Panc1 (cell line): Measurements from ENCODE around the gene RFXANK. TPM values are rescaled to one million over a fixed set of nuclear protein-coding genes. Genes with fewer than 3 reads are reported as not detected.

Experiments used
- ATAC-seq: fragments of 200-7000 bp; cut with Tn5 transposase; 2 replicates; pipeline ENCODE4 v1.9.1; 2020; ENCODE audit warnings: mild to moderate bottlenecking, moderate library complexity
- BruUV-seq: library from RNA; stranded (reverse); fragments of 400-500 nt; replicated peaks from 2 replicates; lab custom pipeline; 2021; lab: Mats Ljungman, UMichigan
- CTCF ChIA-PET: fragments of 300-600 bp; sonication (Branson Sonifier 250); formaldehyde crosslinking; loops from one replicate; lab custom pipeline; 2022; ENCODE audit warnings: antibody characterized with exemption; lab: Charles Lee
- POLR2A ChIA-PET: fragments of 300-600 bp; sonication (Branson Sonifier 250); formaldehyde crosslinking; loops from one replicate; lab custom pipeline; 2022; ENCODE audit warnings: antibody characterized with exemption; lab: Charles Lee
- DNase-seq: peaks from one replicate; pipeline ENCODE4 v3.0.0-alpha.2; 2010; ENCODE audit warnings: low read depth, low spot score
- H3K27ac ChIP-seq: 2 replicates; pipeline ENCODE4 v1.5.1; 2011; ENCODE audit warnings: mild to moderate bottlenecking, low read length, inconsistent platforms
- H3K27me3 ChIP-seq: fragments of 200-500 bp; sonication (Bioruptor generic); 2 replicates; pipeline ENCODE4 v1.6.0; 2014; ENCODE audit warnings: low read length, inconsistent platforms; ENCODE audit not compliant: control insufficient read depth, insufficient read depth
- H3K36me3 ChIP-seq: fragments of 200-500 bp; sonication (Bioruptor generic); 2 replicates; pipeline ENCODE4 v1.5.1; 2014; ENCODE audit warnings: inconsistent platforms, mild to moderate bottlenecking, low read length, moderate library complexity; ENCODE audit not compliant: control insufficient read depth, insufficient read depth
- H3K4me1 ChIP-seq: 2 replicates; pipeline ENCODE4 v1.5.1; 2011; ENCODE audit warnings: inconsistent platforms, mild to moderate bottlenecking, low read length, moderate library complexity; ENCODE audit not compliant: control insufficient read depth, insufficient read depth
- H3K4me3 ChIP-seq, 2 experiments: 2 replicates each; pipeline ENCODE4 v1.5.1; 2011 to 2012; ENCODE audit warnings: low read depth in 2 of 2, low read length in 2 of 2, mild to moderate bottlenecking in 2 of 2, inconsistent platforms in 1 of 2, moderate library complexity in 1 of 2
- H3K9me3 ChIP-seq: fragments of 200-500 bp; sonication (Bioruptor generic); 2 replicates; pipeline ENCODE4 v1.5.1; 2014; ENCODE audit warnings: low read depth, mild to moderate bottlenecking, inconsistent platforms, low read length, moderate library complexity; ENCODE audit not compliant: control insufficient read depth, insufficient read depth
- POLR2AphosphoS5 ChIP-seq: IDR thresholded peaks from 2 replicates; pipeline ENCODE4 v1.6.1; 2012; ENCODE audit warnings: mild to moderate bottlenecking, low read depth, low read length, moderate library complexity
- SIN3A ChIP-seq: IDR thresholded peaks from 2 replicates; pipeline ENCODE4 v1.6.1; 2012; ENCODE audit warnings: low read depth, mild to moderate bottlenecking, low read length, moderate library complexity, borderline replicate concordance; ENCODE audit not compliant: insufficient read depth
- TCF7L2 ChIP-seq: IDR thresholded peaks from 2 replicates; pipeline ENCODE4 v1.6.1; 2011; ENCODE audit warnings: mild to moderate bottlenecking, low read depth, low read length, inconsistent platforms
- in situ Hi-C: cut with HindIII; loops from 2 replicates; pipeline ENCODE4 v1.10.0; 2016; ENCODE audit warnings: low sequenced_read_pairs, low pct_unique_long_range_greater_than_20kb
- intact Hi-C: fragments of 100-400 bp; cut with micrococcal nuclease; formaldehyde crosslinking; loops from one replicate; pipeline ENCODE4 v1.10.0; 2022; ENCODE audit not compliant: unreplicated experiment
- total RNA-seq: library from RNA; stranded (reverse); gene quantifications from one replicate; pipeline ENCODE4 v1.2.1, GENCODE V29; 2021; ENCODE audit not compliant: unreplicated experiment
- TF ChIP-seq, protein P1 (sequence below): fragments of 450-650 bp; IDR thresholded peaks from 2 replicates; pipeline ENCODE4 v1.5.1; 2017; ENCODE audit warnings: mild to moderate bottlenecking
- TF ChIP-seq, protein P2 (sequence below), 2 experiments: IDR thresholded peaks; 2 replicates each; pipeline ENCODE4 v1.6.1; 2011 to 2012; ENCODE audit warnings: low read depth in 2 of 2, control low read depth in 1 of 2, low read length in 1 of 2, mild to moderate bottlenecking in 1 of 2, moderate library complexity in 1 of 2; ENCODE audit not compliant: insufficient read depth in 1 of 2

The RFXANK gene
- total RNA-seq, 1 experiment from 2014 or later = 92.3 TPM

DNA sequence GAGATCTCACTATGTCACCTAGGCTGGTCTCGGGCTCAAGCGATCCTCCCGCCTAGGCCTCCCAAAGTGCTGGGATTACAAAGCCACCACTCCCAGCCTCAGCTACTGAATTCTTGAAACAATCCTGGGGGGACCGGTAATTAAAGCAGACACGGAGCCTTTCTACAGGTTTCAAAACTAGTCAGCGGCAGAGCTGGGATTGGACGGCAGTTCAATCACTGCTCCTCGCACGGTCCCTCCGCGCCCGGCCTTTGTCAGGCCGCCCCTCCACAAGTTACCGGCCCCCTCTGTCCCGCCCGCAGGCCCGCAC, 335 bp upstream of the RFXANK start:
- TF ChIP-seq SIN3A (no peak), POLR2AphosphoS5 (no peak), TCF7L2 (no peak)
- TF ChIP-seq, protein P1, sequence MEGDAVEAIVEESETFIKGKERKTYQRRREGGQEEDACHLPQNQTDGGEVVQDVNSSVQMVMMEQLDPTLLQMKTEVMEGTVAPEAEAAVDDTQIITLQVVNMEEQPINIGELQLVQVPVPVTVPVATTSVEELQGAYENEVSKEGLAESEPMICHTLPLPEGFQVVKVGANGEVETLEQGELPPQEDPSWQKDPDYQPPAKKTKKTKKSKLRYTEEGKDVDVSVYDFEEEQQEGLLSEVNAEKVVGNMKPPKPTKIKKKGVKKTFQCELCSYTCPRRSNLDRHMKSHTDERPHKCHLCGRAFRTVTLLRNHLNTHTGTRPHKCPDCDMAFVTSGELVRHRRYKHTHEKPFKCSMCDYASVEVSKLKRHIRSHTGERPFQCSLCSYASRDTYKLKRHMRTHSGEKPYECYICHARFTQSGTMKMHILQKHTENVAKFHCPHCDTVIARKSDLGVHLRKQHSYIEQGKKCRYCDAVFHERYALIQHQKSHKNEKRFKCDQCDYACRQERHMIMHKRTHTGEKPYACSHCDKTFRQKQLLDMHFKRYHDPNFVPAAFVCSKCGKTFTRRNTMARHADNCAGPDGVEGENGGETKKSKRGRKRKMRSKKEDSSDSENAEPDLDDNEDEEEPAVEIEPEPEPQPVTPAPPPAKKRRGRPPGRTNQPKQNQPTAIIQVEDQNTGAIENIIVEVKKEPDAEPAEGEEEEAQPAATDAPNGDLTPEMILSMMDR = no peak
- TF ChIP-seq, protein P2, sequence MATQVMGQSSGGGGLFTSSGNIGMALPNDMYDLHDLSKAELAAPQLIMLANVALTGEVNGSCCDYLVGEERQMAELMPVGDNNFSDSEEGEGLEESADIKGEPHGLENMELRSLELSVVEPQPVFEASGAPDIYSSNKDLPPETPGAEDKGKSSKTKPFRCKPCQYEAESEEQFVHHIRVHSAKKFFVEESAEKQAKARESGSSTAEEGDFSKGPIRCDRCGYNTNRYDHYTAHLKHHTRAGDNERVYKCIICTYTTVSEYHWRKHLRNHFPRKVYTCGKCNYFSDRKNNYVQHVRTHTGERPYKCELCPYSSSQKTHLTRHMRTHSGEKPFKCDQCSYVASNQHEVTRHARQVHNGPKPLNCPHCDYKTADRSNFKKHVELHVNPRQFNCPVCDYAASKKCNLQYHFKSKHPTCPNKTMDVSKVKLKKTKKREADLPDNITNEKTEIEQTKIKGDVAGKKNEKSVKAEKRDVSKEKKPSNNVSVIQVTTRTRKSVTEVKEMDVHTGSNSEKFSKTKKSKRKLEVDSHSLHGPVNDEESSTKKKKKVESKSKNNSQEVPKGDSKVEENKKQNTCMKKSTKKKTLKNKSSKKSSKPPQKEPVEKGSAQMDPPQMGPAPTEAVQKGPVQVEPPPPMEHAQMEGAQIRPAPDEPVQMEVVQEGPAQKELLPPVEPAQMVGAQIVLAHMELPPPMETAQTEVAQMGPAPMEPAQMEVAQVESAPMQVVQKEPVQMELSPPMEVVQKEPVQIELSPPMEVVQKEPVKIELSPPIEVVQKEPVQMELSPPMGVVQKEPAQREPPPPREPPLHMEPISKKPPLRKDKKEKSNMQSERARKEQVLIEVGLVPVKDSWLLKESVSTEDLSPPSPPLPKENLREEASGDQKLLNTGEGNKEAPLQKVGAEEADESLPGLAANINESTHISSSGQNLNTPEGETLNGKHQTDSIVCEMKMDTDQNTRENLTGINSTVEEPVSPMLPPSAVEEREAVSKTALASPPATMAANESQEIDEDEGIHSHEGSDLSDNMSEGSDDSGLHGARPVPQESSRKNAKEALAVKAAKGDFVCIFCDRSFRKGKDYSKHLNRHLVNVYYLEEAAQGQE (IDR thresholded peaks at IDR 0.05; ENCODE audit: insufficient read depth in 1 of 2, low read depth in 2 of 2, low read length in 1 of 2) = no peak
- no peaks in the 10 kb centered on the region for H3K9me3 ChIP-seq
- ChIA-PET CTCF (no interaction called here), POLR2A (no interaction called here)
- no peaks in the 10 kb centered on the region; the same call in 1 of the 2 replicates for H3K36me3 ChIP-seq
- no peak for ATAC-seq
- peak overlapping the region; percentile 91 for H3K27ac ChIP-seq
- DNase-seq = no peak
- BruUV-seq = no TSS peak
- H3K4me1 ChIP-seq = no peaks in the 10 kb centered on the region
- H3K4me3 ChIP-seq = peak overlapping the region; percentile 74 to 96
- intact Hi-C loops (no loop called here), in situ Hi-C loops (no loop called here)
- H3K27me3 ChIP-seq = no peaks in the 10 kb centered on the region

DNA sequence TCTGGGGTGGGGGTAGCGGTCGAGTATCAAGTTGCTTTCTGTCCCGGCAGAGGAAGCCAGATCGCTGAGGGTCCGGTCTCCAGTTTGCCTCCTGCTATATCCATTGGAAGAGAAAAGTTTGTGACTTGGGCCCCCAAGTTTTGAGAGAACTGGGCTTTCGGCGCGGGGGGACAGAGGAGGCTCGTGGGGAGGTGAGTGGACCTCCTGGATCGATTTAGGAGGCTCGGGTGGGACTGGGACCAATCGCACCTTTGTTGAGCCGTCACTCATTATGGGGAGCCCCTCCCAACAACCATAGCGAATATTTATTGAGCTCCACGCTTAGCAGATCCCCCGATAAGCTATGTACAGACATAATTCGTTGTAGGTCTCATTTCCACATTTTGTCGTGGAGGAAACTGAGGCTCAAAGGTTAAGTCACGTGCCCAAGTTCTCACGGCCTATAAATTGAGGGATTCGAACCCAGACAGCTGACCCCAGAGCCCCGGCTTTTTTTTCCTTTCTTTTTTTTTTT, 909 bp downstream of the RFXANK start:
- Histone ChIP-seq H3K27ac (peak overlapping the region; percentile 94), H3K27me3 (no peaks in the 10 kb centered on the region), H3K9me3 (no peaks in the 10 kb centered on the region), H3K36me3 (no peaks in the 10 kb centered on the region; the same call in 1 of the 2 replicates), H3K4me3 (peak overlapping the region; percentile 74 to 76), H3K4me1 (no peaks in the 10 kb centered on the region)
- TF ChIP-seq POLR2AphosphoS5 (no peak), TCF7L2 (no peak), SIN3A (no peak)
- TF ChIP-seq, protein P2 (IDR thresholded peaks at IDR 0.05; ENCODE audit: insufficient read depth in 1 of 2, low read depth in 2 of 2, low read length in 1 of 2) = no peak
- TF ChIP-seq, protein P1 = no peak
- DNase-seq (no peak), ATAC-seq (peak; percentile 5; the same call in 1 of the 2 replicates)
- intact Hi-C loops = no loop called here
- in situ Hi-C loops = no loop called here
- ChIA-PET CTCF (no interaction called here), POLR2A (interaction anchor here (0.6 to 0.7 kb wide), 2 partner anchors 11 to 19 kb away, joined by 7 read pairs; partner anchors contain the start of gene NCAN)
- TSS peak; percentile 91 for BruUV-seq
